ENCODE results near the gene ADGRL1.
"Not testable (repeated sequence)": the region's sequence is repeated elsewhere in the genome, so short reads cannot be mapped to it uniquely, and the experiment has no call there.

Gene ADGRL1

DNA sequence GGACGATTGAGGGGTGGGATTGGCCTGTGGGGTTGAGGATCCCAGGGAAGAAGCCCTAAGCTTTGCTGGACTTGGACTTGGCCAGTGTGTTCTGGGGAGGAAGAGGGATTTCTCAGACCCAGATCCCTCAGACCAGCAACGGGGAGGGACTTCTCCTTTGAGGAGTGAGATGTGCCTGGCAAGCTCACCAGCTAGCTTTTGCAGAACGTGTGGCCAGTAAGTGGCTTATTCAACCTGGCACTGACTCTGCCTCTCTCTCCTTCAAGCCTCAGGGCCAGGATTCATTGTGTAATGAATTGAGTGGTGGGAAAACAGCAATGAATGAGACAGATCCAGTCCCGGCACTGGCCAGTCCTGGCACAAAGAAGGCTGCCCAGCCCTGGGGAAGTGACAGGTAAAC is 11.9 kb upstream of the ADGRL1 start:
- not testable (repeated sequence) for DNase-seq

DNA sequence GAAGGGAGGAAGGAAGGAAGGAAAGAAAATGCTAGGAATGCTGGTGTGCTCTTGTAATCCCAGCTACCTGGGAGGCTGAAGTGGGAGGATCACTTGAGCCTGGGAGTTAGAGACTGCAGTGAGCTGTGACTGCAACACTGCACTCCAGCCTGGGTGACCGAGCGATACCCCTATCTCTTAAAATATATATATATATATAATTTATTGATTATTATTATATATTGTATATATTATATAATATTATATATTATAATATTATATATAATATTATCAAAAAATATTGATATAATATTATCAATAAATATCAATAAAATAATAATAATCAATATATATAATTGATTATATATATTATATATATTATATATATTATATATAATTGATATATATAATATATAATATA is 8.6 kb upstream of the ADGRL1 start:
- no peak for DNase-seq

DNA sequence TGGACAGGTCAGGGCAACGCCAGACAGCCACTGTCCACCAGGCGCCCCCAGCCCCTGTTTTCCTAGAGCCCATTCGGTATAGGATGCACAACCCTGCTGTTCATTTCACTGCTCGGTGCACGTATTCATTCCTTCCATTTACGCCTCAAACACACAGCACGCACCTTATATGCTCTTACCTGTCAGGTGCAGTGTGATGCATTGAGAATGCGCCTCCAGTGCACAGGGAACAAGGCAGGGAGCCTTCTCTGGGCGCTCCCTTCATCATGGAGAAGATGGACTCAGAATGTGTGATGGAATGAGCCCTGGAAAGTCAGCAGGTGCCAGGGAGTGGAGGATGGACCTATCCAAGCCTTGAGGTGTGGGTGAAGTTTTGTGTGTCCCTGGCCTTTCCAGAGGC is 4.2 kb upstream of the ADGRL1 start:
- not testable (repeated sequence) for DNase-seq

- not testable (repeated sequence) for DNase-seq
Measured at GRCh38 chr19:14209401-14209800, 3.4 kb upstream of the ADGRL1 start.

DNA sequence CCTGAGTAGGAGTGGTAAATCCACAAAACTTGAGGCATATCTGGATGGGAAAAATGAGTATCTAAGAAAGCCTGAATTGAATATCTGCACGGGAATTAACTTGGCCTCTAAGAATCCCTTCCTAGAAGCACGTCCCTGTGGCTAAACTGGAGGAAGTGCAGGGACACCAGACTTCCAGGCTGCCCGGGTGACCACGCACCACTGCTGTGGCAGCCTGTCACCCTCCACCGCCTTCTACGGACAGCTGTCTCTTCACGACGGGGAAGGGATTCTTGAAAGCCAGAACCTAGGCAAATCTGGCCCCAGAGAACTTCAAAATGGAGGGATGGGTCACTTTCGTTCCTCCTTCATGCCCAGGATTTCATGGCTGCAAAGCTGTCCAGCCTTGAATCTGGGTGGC is 2.5 kb upstream of the ADGRL1 start:
- DNase-seq: not testable (repeated sequence)

- DNase-seq: not testable (repeated sequence)
Measured at GRCh38 chr19:14207796-14208195, 1.8 kb upstream of the ADGRL1 start.

- peak; percentile 90 for DNase-seq
Measured at GRCh38 chr19:14206737-14207726, 1.1 kb upstream of the ADGRL1 start.

GRCh38 chr19:14206308-14206707 is 339 bp upstream of the ADGRL1 start:
- DNase-seq: not testable (repeated sequence)

DNA sequence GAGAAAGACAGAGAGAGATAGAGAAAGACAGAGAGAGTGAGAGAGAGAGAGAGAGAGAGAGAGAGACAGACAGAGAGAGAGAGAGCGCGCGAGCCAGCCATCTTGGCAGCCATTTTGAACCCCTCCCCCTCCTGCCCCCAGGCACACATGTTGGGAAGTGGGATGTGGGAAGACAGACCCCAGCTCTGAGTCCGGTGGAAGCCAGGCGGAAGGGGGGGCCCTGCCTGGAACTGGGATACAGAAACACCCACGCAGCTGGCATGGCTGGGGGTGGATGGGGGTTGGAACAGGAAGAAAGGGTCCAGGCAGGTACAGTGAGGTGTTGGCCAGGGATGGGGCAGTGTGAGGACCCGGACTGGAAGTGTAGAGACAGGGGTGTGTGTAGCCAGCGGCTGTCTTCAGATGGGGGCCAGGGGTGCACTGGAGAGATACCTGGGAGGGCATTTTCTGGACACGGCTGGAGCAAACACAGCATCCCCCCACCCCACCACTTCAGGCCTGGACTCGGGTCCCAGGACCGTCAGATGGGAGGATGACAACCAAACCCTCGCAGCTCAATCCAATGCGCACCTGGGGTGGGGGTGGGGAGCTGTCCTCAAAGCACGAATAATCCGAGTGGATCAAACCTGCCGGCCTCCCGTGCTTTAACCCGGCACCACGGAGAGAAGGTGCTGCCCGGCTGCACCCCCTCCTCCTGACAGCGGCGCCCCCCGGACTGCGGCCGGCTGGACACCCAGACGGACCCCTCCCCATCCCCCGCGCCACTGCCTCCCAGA is 1.1 kb downstream of the ADGRL1 start:
- DNase-seq: not testable (repeated sequence)

GRCh38 chr19:14204219-14204618 is 1.8 kb downstream of the ADGRL1 start:
- not testable (repeated sequence) for DNase-seq

DNA sequence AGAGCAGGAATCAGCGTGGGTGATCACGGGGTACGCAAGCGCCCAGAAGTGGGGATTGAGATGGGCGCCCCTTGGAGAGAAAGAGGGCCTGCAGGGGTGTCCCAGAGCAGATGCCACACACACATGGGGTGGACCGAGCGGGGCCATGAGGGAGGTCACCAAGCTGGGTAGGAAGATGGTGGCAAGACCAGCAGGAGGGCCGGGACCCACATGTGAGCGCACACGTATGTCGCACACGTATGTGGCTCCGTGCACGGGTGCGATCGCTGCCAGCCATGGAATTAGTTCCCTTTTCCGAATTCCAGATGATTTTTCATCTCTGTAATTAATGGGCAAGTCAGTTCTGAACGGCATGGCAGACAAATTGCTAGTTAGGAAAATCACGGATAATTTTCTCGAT is 2.2 kb downstream of the ADGRL1 start:
- not testable (repeated sequence) for DNase-seq

GRCh38 chr19:14203177-14203576 is 2.8 kb downstream of the ADGRL1 start:
- DNase-seq: no peak

- DNase-seq: not testable (repeated sequence)
Measured at GRCh38 chr19:14201481-14201880, 4.5 kb downstream of the ADGRL1 start.

DNA sequence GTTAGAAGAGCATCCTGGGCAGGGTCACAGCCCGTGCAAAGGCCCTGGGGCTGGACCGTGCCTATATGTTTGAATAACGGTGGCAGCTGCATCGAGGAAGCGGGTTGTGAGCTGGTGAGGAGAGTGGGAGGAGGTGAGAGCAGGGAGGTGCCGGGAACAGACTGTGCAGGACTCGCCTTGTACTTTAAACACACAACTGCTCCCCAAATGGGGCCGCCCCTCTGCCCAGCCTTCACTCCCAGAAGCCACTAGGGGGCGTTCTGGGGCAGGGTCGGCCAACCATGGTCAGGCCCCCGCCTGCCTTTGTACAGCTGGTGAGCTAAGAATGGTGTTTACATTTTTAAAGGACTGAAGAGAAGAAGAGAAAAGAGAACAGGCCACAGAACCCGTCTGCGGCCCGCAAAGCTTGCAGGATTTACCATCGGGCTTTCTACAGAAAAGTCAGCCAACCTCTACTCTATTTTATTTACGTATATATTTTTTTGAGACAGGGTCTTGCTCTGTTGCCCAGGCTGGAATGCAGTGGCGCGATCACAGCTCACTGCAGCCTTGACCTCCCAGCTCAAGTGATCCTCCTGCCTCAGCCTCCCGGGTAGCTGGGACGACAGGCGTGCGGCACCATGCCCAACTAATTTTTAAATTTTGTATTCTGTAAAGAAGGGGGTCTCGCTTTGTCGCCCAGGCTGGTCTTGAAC is 5.7 kb downstream of the ADGRL1 start:
- DNase-seq: peak; percentile 70

DNA sequence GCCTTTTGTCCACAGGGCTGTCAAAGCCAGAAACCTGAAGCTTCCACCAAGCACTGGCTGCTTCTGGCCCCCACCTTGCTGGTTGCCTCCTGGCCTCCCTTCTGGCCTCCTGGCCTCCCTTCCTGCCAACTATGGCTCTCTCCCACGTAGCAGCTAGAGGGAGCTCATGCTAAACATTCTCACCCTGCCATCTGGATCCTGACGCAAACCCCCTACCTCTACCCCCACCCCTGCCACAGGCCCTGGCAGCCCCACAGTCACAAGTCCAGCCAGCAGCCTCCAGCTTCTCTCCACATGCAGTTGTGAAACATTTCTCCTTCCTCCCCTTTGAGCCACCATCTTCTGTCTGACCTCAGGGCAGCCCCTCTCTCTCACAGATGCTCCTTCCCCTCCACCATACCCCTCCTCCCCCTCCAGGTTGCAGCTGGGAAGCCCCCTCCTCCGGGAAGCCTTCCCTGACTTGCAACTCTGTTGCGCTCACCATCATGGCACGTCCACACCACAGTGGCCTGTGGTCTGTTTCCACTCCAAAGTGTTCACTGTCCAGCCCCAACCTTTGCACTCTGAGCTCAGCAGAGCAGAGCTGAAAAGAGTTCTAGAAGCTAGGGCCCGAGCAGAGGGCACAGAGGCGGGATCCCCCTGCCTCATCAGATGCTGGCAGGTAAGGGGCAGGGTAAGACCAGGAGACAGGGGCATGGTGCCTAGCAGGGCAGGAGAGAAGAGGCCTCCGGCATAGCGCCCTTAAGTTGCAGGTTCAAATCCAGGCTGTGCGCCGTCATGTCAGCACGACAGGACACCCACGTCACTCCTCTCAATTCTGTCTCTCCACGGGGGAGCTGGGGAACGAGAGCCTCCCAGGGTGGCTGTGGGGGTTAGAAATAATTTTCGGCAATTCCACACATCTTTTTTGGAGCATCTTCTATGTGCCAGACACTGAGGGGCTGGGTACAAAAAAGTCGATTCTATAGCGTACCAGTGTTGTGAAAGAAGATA is 7.3 kb downstream of the ADGRL1 start:
- no peak for DNase-seq

DNA sequence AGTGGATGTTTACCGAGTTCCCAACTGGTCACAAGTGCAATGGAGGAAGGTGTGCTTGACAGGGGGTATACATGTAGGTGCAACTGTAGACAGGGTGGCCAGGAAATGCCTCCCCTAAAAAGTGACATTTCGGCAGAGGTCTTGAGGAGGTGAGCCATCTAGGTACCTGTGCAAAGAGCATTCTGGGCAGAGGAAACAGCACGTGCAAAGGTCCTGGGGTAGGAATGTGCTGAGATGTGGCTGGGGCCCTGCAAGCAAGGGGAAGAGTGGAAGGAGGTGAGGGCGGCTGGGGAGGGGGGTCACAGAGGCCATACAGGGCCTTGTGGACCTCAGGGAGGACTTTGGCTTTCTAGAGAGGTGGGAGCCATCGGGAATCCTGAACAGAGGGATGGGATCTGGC is 8.1 kb downstream of the ADGRL1 start:
- no peak for DNase-seq

DNA sequence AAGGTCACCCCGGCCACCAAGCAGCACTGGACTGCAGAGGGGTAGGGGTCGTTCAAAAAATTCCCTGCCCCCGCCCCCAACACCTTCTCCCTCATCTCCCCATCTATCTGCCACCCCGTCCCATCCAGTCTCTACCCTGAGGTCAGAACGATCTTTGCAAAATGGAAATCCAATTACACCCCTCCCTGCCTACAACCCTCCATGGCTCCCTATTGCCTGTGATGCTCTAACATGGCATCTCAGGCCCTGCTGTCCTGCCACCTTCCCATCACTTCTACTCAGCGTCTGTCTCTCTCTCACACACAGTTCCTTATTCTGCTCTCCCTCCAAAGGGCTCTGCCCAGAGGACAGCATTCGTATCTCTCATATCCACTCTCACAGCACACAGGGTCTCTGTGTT is 8.7 kb downstream of the ADGRL1 start:
- DNase-seq: not testable (repeated sequence)

GRCh38 chr19:14196105-14196504 is 9.9 kb downstream of the ADGRL1 start:
- DNase-seq: peak; percentile 88

GRCh38 chr19:14195216-14195615 is 10.8 kb downstream of the ADGRL1 start:
- DNase-seq: not testable (repeated sequence)

- DNase-seq: no peak
Measured at GRCh38 chr19:14189415-14189814, 16.6 kb downstream of the ADGRL1 start.

- DNase-seq: not testable (repeated sequence)
Measured at GRCh38 chr19:14188086-14188485, 17.9 kb downstream of the ADGRL1 start.

GRCh38 chr19:14187561-14187960 is 18.4 kb downstream of the ADGRL1 start:
- no peak for DNase-seq
